Right atrium auricular region (tissue), 2 donors: ENCODE data around the gene KRTAP19-1. TPM values are rescaled to one million over a fixed set of nuclear protein-coding genes. Genes with fewer than 3 reads are reported as not detected.

Experiments used
- DNase-seq: peaks from one replicate; pipeline ENCODE4 v3.0.0-alpha.2; 2019; ENCODE audit warnings: low spot score
- H3K27ac ChIP-seq, 2 donors: fragments of 200-600 bp; sonication (generic); 1 replicate in 1 of 2; 2 replicates in 1 of 2; pipeline ENCODE4 v1.5.1; 2016 to 2019
- H3K27me3 ChIP-seq, 2 donors: fragments of 200-600 bp; sonication (generic); one replicate each; pipeline versions ENCODE4 v1.5.1 to v1.6.0; 2017 to 2019
- H3K36me3 ChIP-seq: fragments of 200-600 bp; sonication (generic); one replicate; pipeline ENCODE4 v1.5.1; 2016
- H3K4me1 ChIP-seq, 2 donors: fragments of 200-600 bp; sonication (generic); one replicate each; pipeline versions ENCODE4 v1.5.1 to v1.6.0; 2017 to 2019
- H3K4me3 ChIP-seq, 2 donors: fragments of 200-600 bp; sonication (generic); 1 replicate in 1 of 2; 2 replicates in 1 of 2; pipeline ENCODE4 v1.5.1; 2017 to 2019; ENCODE audit warnings: mild to moderate bottlenecking in 1 of 2, moderate library complexity in 1 of 2
- H3K9me3 ChIP-seq, 2 donors: fragments of 200-600 bp; sonication (generic); one replicate each; pipeline ENCODE4 v1.5.1; 2019
- total RNA-seq, 2 donors: library from RNA; depleted of rRNA; stranded (reverse); fragments of >200 nt; gene quantifications; one replicate each; pipeline ENCODE4 v1.1.0, GENCODE V29; 2016
- TF ChIP-seq, protein P1 (sequence below), 2 donors: fragments of 200-600 bp; sonication (generic); IDR thresholded peaks; one replicate each; pipeline ENCODE4 v1.5.1; 2019; ENCODE audit warnings: antibody characterized with exemption in 2 of 2

The KRTAP19-1 gene
- total RNA-seq, 2 donors from 2014 or later: not detected

DNA sequence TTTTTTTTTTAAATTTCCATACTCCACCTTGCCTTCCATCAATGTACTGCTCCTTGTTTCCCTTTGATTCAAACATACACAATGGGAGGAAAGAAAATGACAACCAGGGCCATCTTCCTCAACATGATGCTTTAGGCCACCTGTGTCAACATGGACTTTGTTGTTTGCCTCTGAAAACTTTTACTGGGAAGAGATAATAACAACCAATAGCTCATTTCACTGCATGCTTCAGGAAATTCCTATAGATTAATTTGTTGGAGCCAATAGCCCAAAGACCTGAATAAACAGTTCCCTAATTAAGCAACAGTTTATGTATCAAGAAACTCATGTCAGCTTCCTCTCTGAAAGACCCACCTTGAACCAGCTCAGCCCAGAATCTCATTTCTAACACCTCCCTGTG, 36.9 kb downstream of the KRTAP19-1 start:
- Histone ChIP-seq H3K27ac (no peak overlapping the region), H3K4me3 (no peak overlapping the region), H3K36me3 (no peaks in the 10 kb centered on the region), H3K4me1 (no peaks in the 10 kb centered on the region), H3K27me3 (no peaks in the 10 kb centered on the region), H3K9me3 (no peaks in the 10 kb centered on the region)
- TF ChIP-seq, protein P1, sequence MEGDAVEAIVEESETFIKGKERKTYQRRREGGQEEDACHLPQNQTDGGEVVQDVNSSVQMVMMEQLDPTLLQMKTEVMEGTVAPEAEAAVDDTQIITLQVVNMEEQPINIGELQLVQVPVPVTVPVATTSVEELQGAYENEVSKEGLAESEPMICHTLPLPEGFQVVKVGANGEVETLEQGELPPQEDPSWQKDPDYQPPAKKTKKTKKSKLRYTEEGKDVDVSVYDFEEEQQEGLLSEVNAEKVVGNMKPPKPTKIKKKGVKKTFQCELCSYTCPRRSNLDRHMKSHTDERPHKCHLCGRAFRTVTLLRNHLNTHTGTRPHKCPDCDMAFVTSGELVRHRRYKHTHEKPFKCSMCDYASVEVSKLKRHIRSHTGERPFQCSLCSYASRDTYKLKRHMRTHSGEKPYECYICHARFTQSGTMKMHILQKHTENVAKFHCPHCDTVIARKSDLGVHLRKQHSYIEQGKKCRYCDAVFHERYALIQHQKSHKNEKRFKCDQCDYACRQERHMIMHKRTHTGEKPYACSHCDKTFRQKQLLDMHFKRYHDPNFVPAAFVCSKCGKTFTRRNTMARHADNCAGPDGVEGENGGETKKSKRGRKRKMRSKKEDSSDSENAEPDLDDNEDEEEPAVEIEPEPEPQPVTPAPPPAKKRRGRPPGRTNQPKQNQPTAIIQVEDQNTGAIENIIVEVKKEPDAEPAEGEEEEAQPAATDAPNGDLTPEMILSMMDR (IDR thresholded peaks at IDR 0.05): no peak
- DNase-seq: no peak

- no peak within 1 kb of the TSS for H3K4me3 ChIP-seq
- H3K27ac ChIP-seq: no peak within 1 kb of the TSS
- TF ChIP-seq, protein P1 (IDR thresholded peaks at IDR 0.05): no peak
- H3K9me3 ChIP-seq: no peaks in the 10 kb centered on the region
- H3K36me3 ChIP-seq: no peaks in the 10 kb centered on the region
- H3K4me1 ChIP-seq: no peaks in the 10 kb centered on the region
- no peaks in the 10 kb centered on the region for H3K27me3 ChIP-seq
- DNase-seq: no peak
Observed at GRCh38 chr21:30439975-30440374, 40.2 kb downstream of the KRTAP19-1 start, which contains the start of gene KRTAP15-1. KRTAP15-1 (plus strand) TSS chr21:30440275; CDS start chr21:30440328, 53 bp downstream.

DNA sequence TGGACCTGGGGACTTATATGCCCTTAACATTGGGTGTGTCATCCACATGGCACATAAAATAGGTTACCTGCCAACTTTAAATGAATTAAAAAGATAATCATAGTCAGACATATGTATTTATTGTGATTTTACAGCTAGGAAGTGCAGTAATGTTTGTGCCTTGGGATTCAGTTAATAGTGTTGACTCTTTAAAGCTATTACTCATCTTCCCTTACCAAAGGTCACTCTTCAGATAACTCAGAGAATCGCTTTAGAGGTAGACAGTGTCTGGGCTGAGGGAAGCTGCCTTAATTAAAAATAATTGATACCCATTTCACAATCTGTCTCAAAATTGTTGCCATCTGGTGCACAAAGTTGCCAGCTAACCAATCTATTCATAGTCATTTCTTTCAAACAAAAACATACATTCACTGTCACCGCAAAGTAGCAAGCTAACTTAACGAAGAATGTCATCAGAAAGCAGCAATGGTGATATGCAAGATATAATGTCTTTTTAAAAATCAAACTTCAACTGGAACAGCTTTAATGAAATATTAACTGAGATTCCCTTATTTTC, 43.1 kb downstream of the KRTAP19-1 start:
- Histone ChIP-seq H3K9me3 (no peaks in the 10 kb centered on the region), H3K4me1 (no peaks in the 10 kb centered on the region), H3K27me3 (no peaks in the 10 kb centered on the region), H3K4me3 (no peak overlapping the region), H3K36me3 (no peaks in the 10 kb centered on the region), H3K27ac (no peak overlapping the region)
- TF ChIP-seq, protein P1 (IDR thresholded peaks at IDR 0.05): no peak
- DNase-seq: no peak

DNA sequence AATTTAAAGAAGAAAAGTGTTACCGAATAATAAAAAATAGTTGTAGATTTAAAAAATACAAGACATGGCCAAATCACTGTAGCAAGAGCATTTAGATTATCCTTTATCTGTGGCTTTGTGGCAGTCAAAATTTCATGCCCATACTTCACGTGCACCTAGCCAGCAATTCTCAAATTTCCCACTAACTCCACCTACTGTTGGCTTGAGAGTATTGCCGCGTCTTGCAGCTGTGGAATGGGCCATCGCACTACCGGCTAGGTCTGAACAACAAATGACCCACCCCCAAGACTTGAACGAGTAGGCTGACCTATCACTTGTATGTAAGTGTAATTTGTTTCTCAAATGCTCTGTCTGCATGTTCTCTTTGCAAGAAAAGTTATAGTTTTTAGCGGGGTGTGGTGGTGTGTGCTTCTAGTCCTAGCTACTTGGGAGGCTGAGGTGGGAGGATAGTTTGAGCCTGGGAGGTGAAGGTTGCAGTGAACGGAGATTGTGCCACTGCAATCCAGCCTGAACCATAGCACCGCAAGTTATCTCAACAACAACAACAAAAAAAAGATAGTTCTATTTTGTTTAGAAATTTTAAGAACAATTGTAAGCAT, 46.0 kb downstream of the KRTAP19-1 start:
- Histone ChIP-seq H3K4me3 (no peak overlapping the region), H3K27me3 (no peaks in the 10 kb centered on the region), H3K36me3 (no peaks in the 10 kb centered on the region), H3K27ac (no peak overlapping the region), H3K4me1 (no peaks in the 10 kb centered on the region), H3K9me3 (no peaks in the 10 kb centered on the region)
- TF ChIP-seq, protein P1 (IDR thresholded peaks at IDR 0.05): peak; percentile 49 to 72
- no peak for DNase-seq

DNA sequence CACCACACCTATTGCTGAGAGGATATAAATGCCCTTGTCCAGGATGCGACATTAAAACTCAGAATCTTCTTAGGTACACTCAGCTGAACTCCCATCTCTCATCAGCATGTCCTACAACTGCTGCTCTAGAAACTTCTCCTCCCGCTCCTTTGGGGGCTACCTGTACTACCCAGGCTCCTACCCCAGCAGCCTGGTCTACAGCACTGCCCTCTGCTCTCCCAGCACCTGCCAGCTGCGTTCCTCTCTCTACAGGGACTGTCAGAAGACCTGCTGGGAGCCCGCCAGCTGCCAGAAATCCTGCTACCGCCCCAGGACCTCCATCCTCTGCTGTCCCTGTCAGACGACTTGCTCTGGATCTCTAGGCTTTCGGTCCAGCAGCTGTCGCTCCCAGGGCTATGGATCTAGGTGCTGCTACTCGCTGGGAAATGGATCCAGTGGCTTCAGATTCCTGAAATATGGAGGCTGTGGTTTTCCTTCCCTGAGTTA, 50.0 kb downstream of the KRTAP19-1 start, which contains the start of gene KRTAP13-4:
KRTAP13-4 (plus strand) TSS at position 51 of the 486 bp plus-strand sequence; CDS start at position 107, 56 bp downstream.
- H3K9me3 ChIP-seq: no peaks in the 10 kb centered on the region
- no peak for DNase-seq
- no peaks in the 10 kb centered on the region for H3K27me3 ChIP-seq
- no peaks in the 10 kb centered on the region for H3K4me1 ChIP-seq
- H3K27ac ChIP-seq: no peak within 1 kb of the TSS
- H3K36me3 ChIP-seq: no peaks in the 10 kb centered on the region
- H3K4me3 ChIP-seq: no peak within 1 kb of the TSS
- TF ChIP-seq, protein P1 (IDR thresholded peaks at IDR 0.05): no peak

Other genes with a start within 250 kb of the KRTAP19-1 start
- not detected for gene KRTAP24-1, start 197.4 kb downstream of the KRTAP19-1 start, total RNA-seq
- gene KRTAP25-1, start 190.9 kb downstream of the KRTAP19-1 start, total RNA-seq: not detected
- not detected for gene KRTAP26-1, start 160.1 kb downstream of the KRTAP19-1 start, total RNA-seq
- not detected for gene KRTAP27-1, start 142.7 kb downstream of the KRTAP19-1 start, total RNA-seq
- gene KRTAP23-1, start 131.8 kb downstream of the KRTAP19-1 start, total RNA-seq: not detected
- gene KRTAP13-2, start 108.1 kb downstream of the KRTAP19-1 start, total RNA-seq: not detected
- gene KRTAP13-1, start 84.3 kb downstream of the KRTAP19-1 start, total RNA-seq: not detected
- not detected for gene KRTAP13-3, start 54.4 kb downstream of the KRTAP19-1 start, total RNA-seq
- gene KRTAP13-4, start 50.1 kb downstream of the KRTAP19-1 start, total RNA-seq: not detected
- not detected for gene KRTAP15-1, start 40.1 kb downstream of the KRTAP19-1 start, total RNA-seq
- gene KRTAP19-2, start 7.1 kb upstream of the KRTAP19-1 start, total RNA-seq: not detected
- gene KRTAP19-3, start 11.6 kb upstream of the KRTAP19-1 start, total RNA-seq: not detected
- gene KRTAP19-4, start 16.8 kb upstream of the KRTAP19-1 start, total RNA-seq: not detected
- not detected for gene KRTAP19-5, start 21.8 kb upstream of the KRTAP19-1 start, total RNA-seq
- gene KRTAP19-6, start 61.5 kb upstream of the KRTAP19-1 start, total RNA-seq: not detected
- not detected for gene KRTAP19-7, start 80.9 kb upstream of the KRTAP19-1 start, total RNA-seq
- gene KRTAP22-2, start 110.0 kb upstream of the KRTAP19-1 start, total RNA-seq: not detected
- gene KRTAP6-3, start 112.1 kb upstream of the KRTAP19-1 start, total RNA-seq: not detected
- gene KRTAP6-2, start 118.5 kb upstream of the KRTAP19-1 start, total RNA-seq: not detected
- not detected for gene KRTAP22-1, start 120.7 kb upstream of the KRTAP19-1 start, total RNA-seq
- gene KRTAP6-1, start 133.6 kb upstream of the KRTAP19-1 start, total RNA-seq: not detected
- not detected for gene KRTAP20-1, start 136.1 kb upstream of the KRTAP19-1 start, total RNA-seq
- not detected for gene KRTAP20-4, start 140.3 kb upstream of the KRTAP19-1 start, total RNA-seq
- not detected for gene KRTAP20-2, start 154.8 kb upstream of the KRTAP19-1 start, total RNA-seq
- gene KRTAP20-3, start 162.5 kb upstream of the KRTAP19-1 start, total RNA-seq: not detected
- gene KRTAP21-3, start 238.4 kb upstream of the KRTAP19-1 start, total RNA-seq: not detected